Loucy (cell line): ENCODE results near the gene COL4A3.

ENCODE experiments used
- CTCF ChIP-seq: fragments of 200-600 bp; sonication (generic); conservative IDR thresholded peaks from 2 replicates; pipeline ENCODE4 v1.5.1; 2014; ENCODE audit warnings: mild to moderate bottlenecking, antibody characterized with exemption, low read length
- EZH2phosphoT487 ChIP-seq: fragments of 200-600 bp; IDR thresholded peaks from 2 replicates; pipeline ENCODE4 v1.6.1; 2018; ENCODE audit warnings: antibody characterized with exemption, mild to moderate bottlenecking, moderate library complexity, borderline replicate concordance

- TF ChIP-seq CTCF (no peak), EZH2phosphoT487 (no peak)
These were observed 22.3 kb downstream of the COL4A3 start for GRCh38 chr2:227186751-227187150.
